GM12874 (cell line): ENCODE measurements around the gene CLPSL1.

Experiments
- TF ChIP-seq, protein P1 (sequence below): IDR thresholded peaks from 2 replicates; pipeline ENCODE4 v1.5.1; 2011; ENCODE audit warnings: low read depth, mild to moderate bottlenecking, control low read depth, low read length, moderate library complexity; ENCODE audit not compliant: insufficient read depth

Gene CLPSL1

DNA sequence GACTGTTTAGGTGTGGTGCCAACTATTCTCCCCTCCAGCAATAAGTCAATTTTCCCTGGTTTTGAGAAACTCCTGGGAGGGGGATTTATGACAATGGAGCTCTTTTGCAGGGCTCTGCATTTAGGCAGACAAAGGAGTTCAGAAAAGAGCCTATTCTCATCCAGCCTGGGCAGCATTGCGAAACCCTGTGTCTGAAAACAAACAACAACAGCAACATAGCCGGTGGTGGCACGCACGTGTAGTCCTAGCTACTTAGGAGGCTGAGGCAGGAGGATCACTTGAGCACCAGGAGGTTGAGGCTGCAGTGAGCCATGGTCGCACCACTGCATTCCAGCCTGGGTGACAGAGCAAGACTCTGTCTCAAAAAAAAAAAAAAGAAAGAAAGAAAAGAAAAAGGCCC lies 9.9 kb downstream of the CLPSL1 start:
- TF ChIP-seq, protein P1, sequence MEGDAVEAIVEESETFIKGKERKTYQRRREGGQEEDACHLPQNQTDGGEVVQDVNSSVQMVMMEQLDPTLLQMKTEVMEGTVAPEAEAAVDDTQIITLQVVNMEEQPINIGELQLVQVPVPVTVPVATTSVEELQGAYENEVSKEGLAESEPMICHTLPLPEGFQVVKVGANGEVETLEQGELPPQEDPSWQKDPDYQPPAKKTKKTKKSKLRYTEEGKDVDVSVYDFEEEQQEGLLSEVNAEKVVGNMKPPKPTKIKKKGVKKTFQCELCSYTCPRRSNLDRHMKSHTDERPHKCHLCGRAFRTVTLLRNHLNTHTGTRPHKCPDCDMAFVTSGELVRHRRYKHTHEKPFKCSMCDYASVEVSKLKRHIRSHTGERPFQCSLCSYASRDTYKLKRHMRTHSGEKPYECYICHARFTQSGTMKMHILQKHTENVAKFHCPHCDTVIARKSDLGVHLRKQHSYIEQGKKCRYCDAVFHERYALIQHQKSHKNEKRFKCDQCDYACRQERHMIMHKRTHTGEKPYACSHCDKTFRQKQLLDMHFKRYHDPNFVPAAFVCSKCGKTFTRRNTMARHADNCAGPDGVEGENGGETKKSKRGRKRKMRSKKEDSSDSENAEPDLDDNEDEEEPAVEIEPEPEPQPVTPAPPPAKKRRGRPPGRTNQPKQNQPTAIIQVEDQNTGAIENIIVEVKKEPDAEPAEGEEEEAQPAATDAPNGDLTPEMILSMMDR = no peak

DNA sequence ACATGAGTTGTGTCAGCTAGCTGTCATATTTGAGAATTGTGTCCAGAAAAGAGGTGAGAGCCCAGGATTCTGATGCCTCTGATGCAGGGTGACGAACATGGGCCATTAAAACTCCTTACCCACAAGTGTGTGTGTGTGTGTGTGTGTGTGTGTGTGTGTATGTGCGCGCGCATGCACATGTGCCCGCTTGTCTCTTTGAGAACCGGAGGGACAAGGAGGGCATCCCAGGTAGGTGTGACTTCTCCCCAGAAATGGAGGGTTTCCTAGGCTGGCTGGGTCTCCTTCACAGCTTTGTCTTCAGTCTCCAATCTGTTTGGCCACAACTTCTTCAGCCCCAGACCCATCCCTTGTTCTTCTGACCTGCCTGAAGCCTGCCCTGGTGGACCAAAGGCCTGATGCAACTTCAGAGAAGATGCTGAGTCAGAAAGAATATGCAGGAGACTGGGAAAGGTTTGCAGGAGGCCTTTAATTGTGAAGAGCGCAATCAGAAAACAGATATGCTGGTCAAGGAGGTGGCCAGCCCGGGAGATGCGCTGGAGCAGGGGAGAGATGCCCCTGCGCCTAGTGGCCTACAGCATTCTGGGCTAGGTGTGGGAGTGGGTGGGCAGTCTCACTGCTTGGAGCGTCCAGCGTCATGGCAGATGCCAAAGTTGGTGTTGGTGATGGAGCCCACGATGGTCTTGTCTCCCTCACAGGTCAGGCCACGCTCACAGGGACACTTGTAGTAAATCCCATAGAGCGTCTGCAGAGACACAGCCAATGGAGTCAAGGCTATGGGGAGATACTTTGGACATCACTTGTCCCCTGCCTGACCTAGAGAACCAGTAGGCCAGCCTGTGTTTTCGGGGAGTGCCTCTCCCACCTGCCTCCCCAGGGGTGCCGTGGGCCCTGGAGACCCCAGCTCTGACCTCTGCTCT lies 14.0 kb downstream of the CLPSL1 start:
- TF ChIP-seq, protein P1 = no peak

DNA sequence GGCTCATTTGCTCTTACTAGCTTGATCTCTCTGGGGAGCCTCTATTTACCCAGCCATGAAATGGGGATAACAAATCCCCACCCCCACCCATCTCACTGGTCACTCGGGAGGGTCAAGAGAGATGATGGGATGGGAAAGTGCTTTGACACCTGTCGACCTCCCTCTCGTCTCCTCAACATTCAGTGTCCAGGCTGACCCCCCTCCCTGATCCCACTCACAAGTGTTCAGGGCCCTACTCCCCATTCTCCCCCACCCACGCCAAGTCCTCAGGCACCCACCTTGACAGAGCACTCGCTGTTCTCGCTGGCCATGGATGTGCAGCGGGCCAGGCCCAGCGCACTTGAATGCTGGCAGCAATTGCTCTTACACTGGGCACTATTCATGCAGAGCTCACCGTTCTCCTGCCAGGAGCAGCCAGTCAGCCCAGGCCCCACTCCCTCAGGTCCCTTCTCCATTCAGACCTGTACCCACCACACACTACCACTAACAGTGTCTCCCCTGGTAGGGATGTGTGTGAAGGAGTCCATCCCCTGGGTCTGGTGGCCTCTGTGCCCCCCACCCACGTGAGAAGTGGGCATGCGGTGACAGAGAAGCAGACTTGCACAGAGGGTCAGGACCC lies 14.7 kb downstream of the CLPSL1 start:
- TF ChIP-seq, protein P1 = no peak

DNA sequence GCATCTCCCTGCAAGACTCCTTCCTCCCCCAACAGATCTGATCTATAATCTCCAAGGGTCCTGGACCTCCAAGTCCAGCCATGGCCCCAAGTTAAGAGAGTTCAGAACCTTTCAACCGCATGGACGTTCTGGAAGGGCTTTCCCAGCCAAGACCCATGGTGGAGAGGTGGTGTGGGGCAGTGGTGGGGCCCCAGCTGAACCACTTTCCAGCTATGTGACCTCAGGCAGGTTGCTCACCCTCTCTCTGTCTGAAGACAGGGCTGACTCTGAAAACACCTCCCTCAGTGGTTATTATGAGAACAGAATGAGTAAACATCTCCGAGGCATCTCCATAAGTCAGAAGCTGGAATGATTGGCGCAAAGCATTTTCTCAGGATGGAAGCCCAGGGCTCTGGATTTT lies 15.4 kb downstream of the CLPSL1 start:
- TF ChIP-seq, protein P1 = no peak

DNA sequence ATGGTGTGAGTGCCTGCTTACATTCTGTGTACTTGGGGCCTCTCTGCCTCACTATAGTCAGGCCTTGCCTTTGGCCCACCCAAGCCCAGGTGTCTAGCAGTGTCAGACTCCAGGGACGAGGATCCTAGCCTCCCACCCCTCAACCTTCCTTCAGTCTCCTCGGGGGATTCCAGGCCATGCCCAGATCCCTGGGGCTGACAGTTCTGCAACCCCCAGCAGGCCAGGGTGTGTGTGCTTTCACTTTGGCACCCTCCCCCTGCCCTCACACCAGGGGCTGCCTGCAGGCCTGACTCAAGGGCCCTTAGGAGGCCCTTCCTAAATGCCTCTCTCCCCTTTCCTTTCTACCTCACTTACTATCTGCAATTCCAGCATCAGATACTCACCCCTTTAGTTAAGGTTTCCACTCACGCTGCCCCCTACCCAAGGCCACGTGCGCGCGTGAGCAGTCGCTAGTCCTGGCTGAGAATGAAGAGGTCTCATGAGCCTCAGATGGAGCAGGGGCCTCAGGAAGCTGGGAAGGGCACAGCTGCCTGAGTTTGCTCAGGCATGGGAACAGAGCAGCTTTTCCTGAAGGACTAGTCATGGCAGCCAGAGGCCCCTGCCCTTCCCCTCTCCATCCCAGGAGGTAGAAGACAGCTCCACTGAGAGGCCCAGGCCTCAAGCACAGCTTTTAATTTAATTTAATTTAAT lies 17.2 kb downstream of the CLPSL1 start:
- TF ChIP-seq, protein P1 = no peak

DNA sequence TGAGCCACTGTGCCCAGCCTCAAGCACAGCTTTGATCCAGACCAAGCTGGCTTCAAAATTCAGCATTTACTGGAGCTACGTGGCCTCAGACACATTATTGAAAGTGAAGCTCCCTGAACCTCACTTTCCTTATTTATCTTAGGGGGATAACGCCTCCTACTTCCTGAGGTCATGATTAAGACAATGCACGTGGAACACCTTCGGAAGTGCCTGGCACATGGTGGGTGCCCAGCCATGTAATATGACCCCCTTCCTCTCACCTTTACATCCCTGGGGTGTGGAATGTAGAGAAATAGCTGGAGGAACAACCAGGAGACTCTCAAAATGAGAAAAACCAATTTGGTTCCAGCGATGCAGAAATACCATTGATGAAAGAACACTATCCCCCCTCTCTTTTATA lies 17.9 kb downstream of the CLPSL1 start:
- TF ChIP-seq, protein P1 = no peak

DNA sequence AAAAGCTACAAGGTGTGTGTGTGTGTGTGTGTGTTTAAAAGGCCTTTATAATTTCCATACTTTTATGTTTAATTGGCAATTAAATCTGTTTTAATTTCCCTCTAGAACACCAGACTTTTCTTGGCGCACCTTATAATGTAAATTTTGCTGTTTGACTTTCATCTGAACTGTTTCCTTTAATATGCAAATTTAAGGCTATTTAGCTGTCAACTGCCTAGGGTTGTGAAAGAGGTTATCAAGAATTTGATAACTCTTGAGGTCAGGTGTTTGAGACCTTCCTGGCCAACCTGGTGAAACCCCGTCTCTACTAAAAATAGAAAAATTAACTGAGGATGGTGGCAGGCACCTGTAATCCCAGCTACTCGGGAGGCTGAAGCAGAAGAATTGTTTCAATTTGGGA lies 20.3 kb downstream of the CLPSL1 start:
- TF ChIP-seq, protein P1 = no peak
